ENCODE results near the gene SLC5A6.
A peak's percentile ranks its signal among the peaks of the same experiment; 100 is the strongest.

SLC5A6 gene

DNA sequence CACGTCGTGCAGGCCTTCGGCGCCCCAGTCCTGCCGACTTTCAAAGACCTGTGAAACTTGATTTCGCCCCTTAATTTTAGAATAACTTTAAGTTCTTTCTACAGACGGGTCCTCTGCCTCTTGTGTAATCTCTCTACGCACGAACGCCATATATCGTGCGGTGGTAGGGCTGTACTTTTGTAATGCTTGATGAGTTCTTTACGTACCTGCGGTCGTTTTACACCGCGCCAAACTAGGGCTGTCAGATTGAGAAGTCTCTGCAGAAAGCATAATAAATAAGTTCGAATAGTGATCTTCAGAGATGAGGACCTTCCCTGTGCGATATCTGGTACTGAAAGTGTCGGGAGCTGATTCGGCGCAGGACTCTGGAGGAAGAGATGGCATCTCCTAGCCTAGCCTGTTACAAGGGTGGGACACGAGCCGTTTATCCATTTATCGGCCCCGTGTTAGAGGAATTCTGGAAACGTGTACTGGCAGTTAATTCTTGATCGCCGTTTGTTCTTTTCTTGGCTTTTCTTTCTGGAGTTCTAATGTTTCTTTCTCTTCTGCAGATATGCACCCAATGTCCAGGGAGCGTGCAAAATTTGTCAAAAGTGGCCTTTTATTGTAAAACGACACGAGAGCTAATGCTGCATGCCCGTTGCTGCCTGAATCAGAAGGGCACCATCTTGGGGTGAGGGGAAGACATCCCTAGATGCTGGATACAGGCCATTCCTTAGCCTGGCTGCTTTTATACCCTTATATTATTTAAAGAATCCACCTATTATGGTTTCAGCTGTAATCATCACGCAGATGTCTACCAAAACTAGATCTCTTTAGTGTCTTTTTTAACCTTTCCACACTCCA, 781 bp upstream of the SLC5A6 start:
- TF ChIP-seq YY1 (IDR thresholded peaks at IDR 0.05; ENCODE audit: insufficient read depth, insufficient read length) = no peak
- no peak for TF ChIP-seq ZNF274 (IDR thresholded peaks at IDR 0.05; ENCODE audit: low read depth, low read length)
- TF ChIP-seq SUZ12 (IDR thresholded peaks at IDR 0.05; ENCODE audit: extremely low read depth, insufficient read depth, insufficient read length) = no peak
- Histone ChIP-seq H3K36me3 (ENCODE audit: insufficient read depth, insufficient read length, low read length) (peaks cover 50% of the 10 kb centered on the region), H3K9ac (ENCODE audit: insufficient read length, low read depth) (peak overlapping the region; percentile 99), H3K27me3 (ENCODE audit: insufficient read depth, insufficient read length) (no peaks in the 10 kb centered on the region), H3K9me3 (ENCODE audit: insufficient read depth, low read length) (no peaks in the 10 kb centered on the region), H3K4me3 (ENCODE audit: insufficient read length, low read depth) (peak overlapping the region; percentile 89), H3K4me1 (ENCODE audit: insufficient read depth, insufficient read length) (no peaks in the 10 kb centered on the region)
- DNase-seq (ENCODE audit: low read depth, low spot score) = no peak

DNA sequence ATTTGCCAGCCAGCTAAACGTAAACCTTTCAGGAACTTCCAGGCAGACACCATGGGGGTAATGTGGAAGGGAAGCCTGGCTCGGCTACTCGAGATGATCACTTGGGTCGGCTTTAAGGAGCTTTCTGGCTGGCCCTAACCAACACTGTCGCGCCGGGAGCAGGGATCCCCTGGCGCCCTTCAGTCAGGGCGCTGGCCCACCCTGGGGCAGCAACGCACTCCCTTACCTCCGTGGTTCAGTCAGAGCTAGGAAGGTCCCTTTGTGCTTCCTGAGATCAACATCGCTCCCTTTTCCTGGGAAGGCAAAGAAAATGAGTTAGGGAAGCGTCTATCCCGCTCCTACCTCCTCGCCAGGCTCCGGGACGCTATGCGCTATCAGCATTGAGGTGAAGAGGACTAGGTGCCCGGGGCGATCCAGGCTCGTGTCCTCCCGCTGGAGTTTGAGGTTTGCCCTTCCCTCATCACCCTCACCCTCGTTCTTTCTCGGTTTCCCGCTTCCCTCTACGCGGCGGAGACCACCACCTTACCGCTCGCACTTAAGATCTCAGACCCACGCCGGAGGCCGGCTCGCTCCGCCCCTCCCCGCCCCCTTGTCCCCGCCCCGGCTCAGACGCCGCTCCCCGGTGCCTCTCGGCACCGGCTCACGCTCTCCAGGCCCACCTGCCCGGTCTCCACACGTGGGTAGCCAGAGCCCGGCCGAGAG, 676 bp downstream of the SLC5A6 start:
- Histone ChIP-seq H3K4me1 (ENCODE audit: insufficient read depth, insufficient read length) (no peaks in the 10 kb centered on the region), H3K4me3 (ENCODE audit: insufficient read length, low read depth) (peak overlapping the region; percentile 89), H3K9me3 (ENCODE audit: insufficient read depth, low read length) (no peaks in the 10 kb centered on the region), H3K36me3 (ENCODE audit: insufficient read depth, insufficient read length, low read length) (peaks cover 55% of the 10 kb centered on the region), H3K9ac (ENCODE audit: insufficient read length, low read depth) (peak overlapping the region; percentile 93), H3K27me3 (ENCODE audit: insufficient read depth, insufficient read length) (no peaks in the 10 kb centered on the region)
- DNase-seq (ENCODE audit: low read depth, low spot score) = peak; percentile 18
- no peak for TF ChIP-seq YY1 (IDR thresholded peaks at IDR 0.05; ENCODE audit: insufficient read depth, insufficient read length)
- TF ChIP-seq ZNF274 (IDR thresholded peaks at IDR 0.05; ENCODE audit: low read depth, low read length) = no peak
- TF ChIP-seq SUZ12 (IDR thresholded peaks at IDR 0.05; ENCODE audit: extremely low read depth, insufficient read depth, insufficient read length) = no peak

DNA sequence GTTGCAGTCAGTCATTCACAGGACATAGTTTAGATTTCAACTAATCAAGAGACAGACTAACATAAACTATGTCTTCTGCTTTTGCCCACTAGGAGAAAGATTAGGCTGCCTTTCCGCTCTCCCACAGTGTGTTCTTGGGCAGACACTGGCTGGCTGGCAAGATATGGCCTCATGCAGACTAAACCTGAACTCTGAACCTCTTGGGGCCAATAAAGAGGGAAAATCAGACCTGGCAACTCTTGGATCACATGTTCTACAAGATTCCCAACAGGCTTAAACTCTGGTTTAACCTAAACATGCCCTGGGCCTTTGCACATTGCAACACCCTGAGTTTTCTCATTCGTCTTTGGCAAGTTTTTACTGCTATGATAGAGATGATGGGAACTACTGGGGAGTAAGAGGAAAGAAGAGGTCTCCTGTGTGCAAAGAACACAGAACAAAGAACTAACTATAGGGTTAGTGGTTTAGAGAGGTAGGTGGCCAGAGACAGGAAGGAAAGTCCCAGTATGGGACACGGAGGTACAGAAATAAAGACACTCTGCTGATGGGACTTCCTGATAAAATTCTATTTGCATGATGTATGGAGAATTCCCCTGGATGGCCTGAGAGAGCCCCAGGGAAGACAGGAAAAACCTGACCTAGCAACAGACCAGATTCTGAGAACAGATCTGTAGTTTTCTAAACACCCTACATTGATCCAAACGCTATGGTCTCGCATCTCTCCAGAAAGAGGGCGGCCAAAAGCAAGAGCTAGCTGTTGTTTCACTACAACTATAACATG, 2.3 kb downstream of the SLC5A6 start:
- Histone ChIP-seq H3K4me3 (ENCODE audit: insufficient read length, low read depth) (no peak overlapping the region), H3K27me3 (ENCODE audit: insufficient read depth, insufficient read length) (no peaks in the 10 kb centered on the region), H3K9me3 (ENCODE audit: insufficient read depth, low read length) (no peaks in the 10 kb centered on the region), H3K36me3 (ENCODE audit: insufficient read depth, insufficient read length, low read length) (peaks cover 59% of the 10 kb centered on the region), H3K4me1 (ENCODE audit: insufficient read depth, insufficient read length) (no peaks in the 10 kb centered on the region), H3K9ac (ENCODE audit: insufficient read length, low read depth) (no peak overlapping the region)
- TF ChIP-seq SUZ12 (IDR thresholded peaks at IDR 0.05; ENCODE audit: extremely low read depth, insufficient read depth, insufficient read length) (no peak), ZNF274 (IDR thresholded peaks at IDR 0.05; ENCODE audit: low read depth, low read length) (no peak), YY1 (IDR thresholded peaks at IDR 0.05; ENCODE audit: insufficient read depth, insufficient read length) (no peak)
- no peak for DNase-seq (ENCODE audit: low read depth, low spot score)

DNA sequence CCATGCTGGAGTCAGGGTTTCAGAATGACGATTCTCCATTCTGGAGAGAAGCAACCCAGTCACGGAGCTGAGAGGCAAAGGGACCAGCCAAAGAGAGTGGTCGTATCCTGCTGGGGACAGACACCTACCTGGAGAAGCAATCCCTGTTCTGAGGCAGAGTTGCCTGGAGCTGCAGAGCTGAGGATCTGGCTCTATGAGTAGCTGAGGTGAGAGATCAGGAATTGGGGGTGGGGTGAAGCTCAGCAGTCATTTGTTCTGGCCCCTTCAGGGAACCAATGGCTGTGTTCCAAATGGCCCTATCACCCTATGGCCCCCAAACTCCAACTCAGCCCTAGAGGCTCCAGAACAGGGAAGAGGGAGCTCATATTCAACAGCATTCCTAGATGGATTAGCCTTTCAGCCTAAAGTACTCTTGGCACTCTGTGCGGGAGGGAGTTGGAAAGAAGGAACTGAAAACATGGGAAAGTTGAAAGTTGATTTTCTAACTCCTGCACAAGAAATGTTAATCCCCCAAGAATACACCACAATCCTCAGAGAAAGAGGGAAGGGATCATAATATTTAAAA, 3.5 kb downstream of the SLC5A6 start:
- no peak overlapping the region for H3K4me3 ChIP-seq (ENCODE audit: insufficient read length, low read depth)
- no peaks in the 10 kb centered on the region for H3K27me3 ChIP-seq (ENCODE audit: insufficient read depth, insufficient read length)
- no peaks in the 10 kb centered on the region for H3K4me1 ChIP-seq (ENCODE audit: insufficient read depth, insufficient read length)
- TF ChIP-seq YY1 (IDR thresholded peaks at IDR 0.05; ENCODE audit: insufficient read depth, insufficient read length) (no peak), SUZ12 (IDR thresholded peaks at IDR 0.05; ENCODE audit: extremely low read depth, insufficient read depth, insufficient read length) (no peak), ZNF274 (IDR thresholded peaks at IDR 0.05; ENCODE audit: low read depth, low read length) (no peak)
- H3K36me3 ChIP-seq (ENCODE audit: insufficient read depth, insufficient read length, low read length) = peaks cover 65% of the 10 kb centered on the region
- peak; percentile 44 for DNase-seq (ENCODE audit: low read depth, low spot score)
- H3K9ac ChIP-seq (ENCODE audit: insufficient read length, low read depth) = no peak overlapping the region
- H3K9me3 ChIP-seq (ENCODE audit: insufficient read depth, low read length) = no peaks in the 10 kb centered on the region

DNA sequence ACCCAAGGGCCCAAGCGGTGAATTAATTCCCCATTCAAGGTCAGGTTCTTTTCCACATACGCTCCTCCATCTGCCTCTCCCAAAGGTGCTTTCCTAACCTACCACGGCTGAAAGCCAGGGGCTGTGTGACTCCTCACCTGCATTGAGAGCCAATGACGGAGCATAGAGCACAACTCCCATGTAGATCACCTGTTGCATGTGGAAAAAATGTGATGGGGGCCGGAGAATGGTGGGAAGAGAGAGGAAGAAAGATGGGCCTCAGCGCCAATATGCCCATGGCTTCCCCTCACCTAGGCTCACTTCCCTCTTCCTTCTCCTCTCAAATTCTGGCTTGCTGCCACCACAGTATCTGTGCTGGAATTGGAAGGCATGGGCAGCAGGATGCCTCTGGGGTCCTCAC, 5.7 kb downstream of the SLC5A6 start:
- Histone ChIP-seq H3K9me3 (ENCODE audit: insufficient read depth, low read length) (no peaks in the 10 kb centered on the region), H3K27me3 (ENCODE audit: insufficient read depth, insufficient read length) (no peaks in the 10 kb centered on the region), H3K9ac (ENCODE audit: insufficient read length, low read depth) (no peak overlapping the region), H3K4me3 (ENCODE audit: insufficient read length, low read depth) (no peak overlapping the region), H3K4me1 (ENCODE audit: insufficient read depth, insufficient read length) (no peaks in the 10 kb centered on the region), H3K36me3 (ENCODE audit: insufficient read depth, insufficient read length, low read length) (peaks cover 86% of the 10 kb centered on the region)
- TF ChIP-seq SUZ12 (IDR thresholded peaks at IDR 0.05; ENCODE audit: extremely low read depth, insufficient read depth, insufficient read length) (no peak), ZNF274 (IDR thresholded peaks at IDR 0.05; ENCODE audit: low read depth, low read length) (no peak), YY1 (IDR thresholded peaks at IDR 0.05; ENCODE audit: insufficient read depth, insufficient read length) (no peak)
- DNase-seq (ENCODE audit: low read depth, low spot score) = no peak

DNA sequence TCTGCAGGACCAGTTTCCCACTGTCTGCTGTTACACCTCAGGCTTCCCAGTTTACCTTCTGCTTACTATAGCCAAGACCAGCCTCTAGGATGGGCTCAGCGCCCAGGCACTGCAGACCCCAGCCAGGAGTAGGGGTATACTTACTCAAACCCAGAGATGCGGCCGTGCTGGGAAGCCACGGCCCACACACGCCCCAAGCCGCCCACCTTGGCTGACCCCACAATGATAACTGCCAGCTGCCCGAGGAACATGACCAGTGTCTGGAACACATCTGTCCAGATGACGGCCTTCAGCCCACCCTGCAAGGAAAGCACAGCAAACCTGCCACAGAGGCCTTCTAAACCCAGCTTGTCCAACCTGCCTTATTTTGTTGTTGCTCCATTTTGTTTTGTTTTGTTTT, 6.9 kb downstream of the SLC5A6 start:
- Histone ChIP-seq H3K9me3 (ENCODE audit: insufficient read depth, low read length) (no peaks in the 10 kb centered on the region), H3K9ac (ENCODE audit: insufficient read length, low read depth) (no peak overlapping the region), H3K4me1 (ENCODE audit: insufficient read depth, insufficient read length) (no peaks in the 10 kb centered on the region), H3K4me3 (ENCODE audit: insufficient read length, low read depth) (no peak overlapping the region), H3K27me3 (ENCODE audit: insufficient read depth, insufficient read length) (no peaks in the 10 kb centered on the region), H3K36me3 (ENCODE audit: insufficient read depth, insufficient read length, low read length) (peaks cover 95% of the 10 kb centered on the region)
- TF ChIP-seq ZNF274 (IDR thresholded peaks at IDR 0.05; ENCODE audit: low read depth, low read length) = no peak
- no peak for TF ChIP-seq YY1 (IDR thresholded peaks at IDR 0.05; ENCODE audit: insufficient read depth, insufficient read length)
- TF ChIP-seq SUZ12 (IDR thresholded peaks at IDR 0.05; ENCODE audit: extremely low read depth, insufficient read depth, insufficient read length) = no peak
- no peak for DNase-seq (ENCODE audit: low read depth, low spot score)

Data from NT2/D1 (cell line).